HepG2 (cell line): ENCODE data around the gene AK9. TPM values are rescaled to one million over a fixed set of nuclear protein-coding genes. Genes with fewer than 3 reads are reported as not detected.
A peak's percentile ranks its signal among the peaks of the same experiment; 100 is the strongest.

Experiments
- LRRFIP1 ChIP-seq: sonication (generic); formaldehyde crosslinking; conservative IDR thresholded peaks from 2 replicates; pipeline ENCODE4 v1.4.0; 2020; ENCODE audit warnings: missing genetic modification reagents
- MXD3 ChIP-seq: IDR thresholded peaks from 2 replicates; pipeline ENCODE4 v1.6.1; 2016; ENCODE audit warnings: mild to moderate bottlenecking, missing biosample characterization, missing genetic modification reagents
- RFX1 ChIP-seq: fragments of 450-650 bp; IDR thresholded peaks from 2 replicates; pipeline ENCODE4 v1.6.1; 2017
- USF2 ChIP-seq, 2 experiments: sonication (generic) in 1 of 2; formaldehyde crosslinking in 1 of 2; IDR thresholded peaks; 2 replicates each; pipeline versions ENCODE4 v1.5.1 to v1.6.1; 2011 to 2020; ENCODE audit warnings: borderline replicate concordance in 1 of 2, low read depth in 1 of 2, low read length in 1 of 2, mild to moderate bottlenecking in 1 of 2, missing genetic modification reagents in 1 of 2, moderate library complexity in 1 of 2
- ZNF639 ChIP-seq: conservative IDR thresholded peaks from 2 replicates; pipeline ENCODE4 v1.6.1; 2018; ENCODE audit warnings: missing genetic modification reagents
- ZNF670 ChIP-seq: sonication (generic); formaldehyde crosslinking; IDR thresholded peaks from 2 replicates; pipeline ENCODE4 v1.8.0; 2022; ENCODE audit warnings: mild to moderate bottlenecking, missing genetic modification reagents, borderline replicate concordance
- polyA plus RNA-seq, 8 experiments: library from polyadenylated mRNA; depleted of rRNA in 3 of 8; stranded (reverse) in 7 of 8; unstranded in 1 of 8; fragments of >200 nt; fragmentation: Illumina TruSeq in 4 of 8; extraction: Trizol in 4 of 8; gene quantifications; 2 replicates each; pipeline versions ENCODE4 v1.2.1 to v1.2.3, GENCODE V29; 2011 to 2016; ENCODE audit warnings: low read depth in 4 of 8, missing spikeins in 1 of 8, mixed read lengths in 1 of 8; ENCODE audit not compliant: insufficient read depth in 1 of 8
- total RNA-seq, 5 experiments: library from RNA; depleted of rRNA; stranded (reverse); fragments of >200 nt; fragmentation: Illumina TruSeq; extraction: Trizol; gene quantifications; 2 replicates each; pipeline ENCODE4 v1.2.3, GENCODE V29; 2016; ENCODE audit warnings: low read depth in 1 of 5

The AK9 gene
- total and polyA plus RNA-seq, 2 of the 13 experiments (the other 11 are each of a cell fraction or from before 2014, with no cell fraction given), result 3.2 to 4.8 TPM

GRCh38 chr6:109690373-109690736 is 647 bp downstream of the AK9 start (continued):
- no peak for TF ChIP-seq LRRFIP1 (CRISPR knock-in tag)
- TF ChIP-seq MXD3 (CRISPR knock-in tag), result 0 out of 2 replicates have a peak, but pooled peaks have one; percentile 59
- no peak for TF ChIP-seq USF2 (IDR thresholded peaks at IDR 0.05; ENCODE audit: low read depth, low read length)
- 0 out of 2 replicates have a peak, but pooled peaks have one; percentile 8 for TF ChIP-seq USF2 (CRISPR knock-in tag; IDR thresholded peaks at IDR 0.05; ENCODE audit: borderline replicate concordance)
- TF ChIP-seq ZNF639 (CRISPR knock-in tag), result no peak
- TF ChIP-seq RFX1, result peak; percentile 51; the same call in 1 of the 2 replicates
- 0 out of 2 replicates have a peak, but pooled peaks have one; percentile 14 for TF ChIP-seq ZNF670 (CRISPR knock-in tag)
